Measurements from ENCODE around the gene PDLIM5.
"Not testable (repeated sequence)": the region's sequence is repeated elsewhere in the genome, so short reads cannot be mapped to it uniquely, and the experiment has no call there.

Gene PDLIM5

GRCh38 chr4:94654714-94655113 is 203.0 kb downstream of the PDLIM5 start:
- no peak for DNase-seq

- DNase-seq = no peak
Measured at GRCh38 chr4:94660614-94661013, 208.9 kb downstream of the PDLIM5 start.

GRCh38 chr4:94665021-94665420 is 213.3 kb downstream of the PDLIM5 start:
- DNase-seq = not testable (repeated sequence)

- DNase-seq = no peak
Measured at GRCh38 chr4:94665500-94666404, 214.0 kb downstream of the PDLIM5 start.

- DNase-seq = no peak
Measured at GRCh38 chr4:94668724-94669123, 217.0 kb downstream of the PDLIM5 start.

GRCh38 chr4:94669672-94670664 is 218.2 kb downstream of the PDLIM5 start:
- DNase-seq = no peak

- no peak for DNase-seq
Measured at GRCh38 chr4:94671113-94671512, 219.4 kb downstream of the PDLIM5 start.

GRCh38 chr4:94673961-94674360 is 222.2 kb downstream of the PDLIM5 start:
- no peak for DNase-seq

- no peak for DNase-seq
Measured at GRCh38 chr4:94676970-94677369, 225.2 kb downstream of the PDLIM5 start.

- DNase-seq = no peak
Measured at GRCh38 chr4:94678896-94679295, 227.2 kb downstream of the PDLIM5 start.

GRCh38 chr4:94680176-94680862 is 228.6 kb downstream of the PDLIM5 start:
- no peak for DNase-seq

GRCh38 chr4:94686086-94686485 is 234.3 kb downstream of the PDLIM5 start:
- DNase-seq = no peak

GRCh38 chr4:94689155-94689860 is 237.6 kb downstream of the PDLIM5 start:
- DNase-seq = no peak

- no peak for DNase-seq
Measured at GRCh38 chr4:94690851-94691254, 239.1 kb downstream of the PDLIM5 start.

- DNase-seq = no peak
Measured at GRCh38 chr4:94691552-94691951, 239.8 kb downstream of the PDLIM5 start.

GRCh38 chr4:94695384-94695783 is 243.6 kb downstream of the PDLIM5 start:
- no peak for DNase-seq

- no peak for DNase-seq
Measured at GRCh38 chr4:94698187-94698586, 246.4 kb downstream of the PDLIM5 start.

GRCh38 chr4:94700298-94700697 is 248.6 kb downstream of the PDLIM5 start:
- no peak for DNase-seq

- no peak for DNase-seq
Measured at GRCh38 chr4:94701631-94702300, 250.0 kb downstream of the PDLIM5 start.

GRCh38 chr4:94711635-94712034 is 259.9 kb downstream of the PDLIM5 start:
- no peak for DNase-seq

- no peak for DNase-seq
Measured at GRCh38 chr4:94714365-94715160, 262.8 kb downstream of the PDLIM5 start.
